ENCODE data around the gene DPPA2.
A peak's percentile ranks its signal among the peaks of the same experiment; 100 is the strongest.
"Not testable (repeated sequence)": the region's sequence is repeated elsewhere in the genome, so short reads cannot be mapped to it uniquely, and the experiment has no call there.

Gene DPPA2, protein sequence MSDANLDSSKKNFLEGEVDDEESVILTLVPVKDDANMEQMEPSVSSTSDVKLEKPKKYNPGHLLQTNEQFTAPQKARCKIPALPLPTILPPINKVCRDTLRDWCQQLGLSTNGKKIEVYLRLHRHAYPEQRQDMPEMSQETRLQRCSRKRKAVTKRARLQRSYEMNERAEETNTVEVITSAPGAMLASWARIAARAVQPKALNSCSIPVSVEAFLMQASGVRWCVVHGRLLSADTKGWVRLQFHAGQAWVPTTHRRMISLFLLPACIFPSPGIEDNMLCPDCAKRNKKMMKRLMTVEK

GRCh38 chr3:109316162-109316730 is at the start of gene DPPA2:
DPPA2 (minus strand) TSS chr3:109316517; CDS start chr3:109314542, 1,975 bp downstream.
- DNase-seq (ENCODE audit: low read depth) = no peak

DNA sequence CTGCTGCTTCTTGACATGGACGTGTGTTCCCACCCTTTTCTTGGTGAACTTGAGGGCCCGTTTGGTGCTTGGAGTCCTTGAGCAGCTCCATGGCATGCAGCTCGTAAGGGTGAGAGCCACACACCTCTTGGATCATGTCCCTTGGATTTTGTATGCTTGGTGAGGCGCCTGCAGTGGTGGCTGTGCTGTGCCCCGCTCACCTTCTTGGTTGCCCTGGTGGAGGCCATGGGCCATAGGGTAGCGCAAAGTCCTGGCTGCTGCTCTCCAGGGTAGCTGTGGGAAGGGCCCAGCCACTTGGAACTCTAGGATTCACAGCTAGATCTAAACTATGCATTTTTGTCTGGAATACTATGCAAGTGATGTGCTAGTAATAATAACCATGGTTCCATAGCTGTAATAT is 47.8 kb upstream of the DPPA2 start:
- DNase-seq (ENCODE audit: low read depth) = no peak

- peak; percentile 21 for DNase-seq (ENCODE audit: low read depth)
These were observed 47.3 kb upstream of the DPPA2 start for GRCh38 chr3:109363634-109364033.

GRCh38 chr3:109362823-109363222 is 46.5 kb upstream of the DPPA2 start:
- DNase-seq (ENCODE audit: low read depth) = no peak

DNA sequence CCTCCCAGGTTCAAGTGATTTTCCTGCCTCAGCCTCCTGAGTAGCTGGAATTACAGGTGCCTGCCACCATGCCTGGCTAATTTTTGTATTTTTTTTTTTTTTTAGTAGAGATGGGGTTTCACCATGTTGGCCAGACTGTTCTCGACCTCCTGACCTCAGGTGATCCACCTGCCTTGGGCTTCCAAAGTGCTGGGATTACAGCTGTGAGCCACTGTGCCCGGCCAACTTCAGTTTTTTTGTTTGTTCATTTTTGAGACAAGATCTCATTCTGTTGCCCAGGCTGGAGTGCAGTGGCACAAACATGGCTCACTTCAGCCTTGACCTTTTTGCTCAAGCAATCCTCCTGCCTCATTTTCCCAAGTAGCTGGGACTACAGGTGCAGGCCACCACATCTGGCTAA is 42.5 kb upstream of the DPPA2 start:
- DNase-seq (ENCODE audit: low read depth) = not testable (repeated sequence)

GRCh38 chr3:109356442-109357155 is 40.3 kb upstream of the DPPA2 start:
- no peak for DNase-seq (ENCODE audit: low read depth)

GRCh38 chr3:109355625-109356441 is 39.5 kb upstream of the DPPA2 start:
- peak; percentile 8 for DNase-seq (ENCODE audit: low read depth)

DNA sequence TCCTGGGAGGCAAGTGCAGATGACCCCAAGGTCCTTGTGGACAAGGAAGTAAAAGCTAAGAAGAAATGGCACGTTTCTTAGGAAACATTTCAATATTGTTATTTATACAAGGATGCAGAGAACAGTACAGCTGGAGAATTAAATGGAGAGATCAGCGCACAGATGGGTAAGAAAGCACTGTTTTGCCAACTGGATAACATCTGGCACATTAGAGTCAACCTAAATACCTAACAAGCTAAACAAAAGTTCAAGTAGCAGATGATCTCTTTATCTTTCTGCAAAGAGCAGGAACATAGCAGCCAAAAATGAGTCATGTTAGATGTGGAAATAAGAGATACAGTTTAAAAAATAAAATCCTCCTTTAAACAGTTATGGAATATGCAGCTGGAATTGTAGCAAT is 36.7 kb upstream of the DPPA2 start:
- peak; percentile 74 for DNase-seq (ENCODE audit: low read depth)

DNA sequence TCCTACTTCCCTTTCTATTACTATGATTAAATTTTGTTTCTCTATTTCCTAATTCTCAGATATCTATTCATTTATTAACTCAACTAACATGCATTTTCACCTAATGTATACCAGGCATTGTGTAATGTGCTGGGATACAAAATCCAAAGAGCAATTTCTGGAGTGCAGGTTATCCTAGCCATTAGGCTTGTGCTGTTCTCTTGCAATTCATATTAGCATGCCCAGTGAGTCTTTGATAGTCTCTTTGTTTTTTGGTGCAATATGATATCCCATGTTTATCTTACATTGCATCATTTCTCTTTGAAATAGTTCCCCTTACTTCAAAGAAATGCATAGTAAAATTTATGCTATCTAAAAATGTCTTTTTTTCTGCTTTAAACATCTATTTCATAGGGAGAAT is 34.9 kb upstream of the DPPA2 start:
- no peak for DNase-seq (ENCODE audit: low read depth)

- DNase-seq (ENCODE audit: low read depth) = peak; percentile 51
These were observed 30.5 kb upstream of the DPPA2 start for GRCh38 chr3:109346770-109347295.

DNA sequence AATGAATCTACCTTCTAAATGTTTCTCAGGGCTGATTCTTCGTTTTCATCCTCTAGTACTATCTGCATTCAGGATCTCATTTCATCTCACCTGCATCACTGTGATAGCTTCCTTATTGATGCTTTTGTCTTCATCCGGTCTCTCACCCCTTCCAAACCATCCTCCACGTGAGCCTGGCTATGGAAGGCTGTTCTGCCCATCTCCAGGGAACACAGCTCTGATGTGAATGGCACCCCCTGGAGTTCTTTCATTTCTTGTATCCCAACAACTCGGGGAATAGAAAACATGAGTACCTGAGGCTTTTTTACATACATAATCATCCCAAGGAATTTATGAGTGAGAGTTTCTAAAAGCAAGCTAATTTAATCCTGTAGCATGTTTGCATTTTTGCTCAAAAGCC is 29.8 kb upstream of the DPPA2 start:
- no peak for DNase-seq (ENCODE audit: low read depth)

DNA sequence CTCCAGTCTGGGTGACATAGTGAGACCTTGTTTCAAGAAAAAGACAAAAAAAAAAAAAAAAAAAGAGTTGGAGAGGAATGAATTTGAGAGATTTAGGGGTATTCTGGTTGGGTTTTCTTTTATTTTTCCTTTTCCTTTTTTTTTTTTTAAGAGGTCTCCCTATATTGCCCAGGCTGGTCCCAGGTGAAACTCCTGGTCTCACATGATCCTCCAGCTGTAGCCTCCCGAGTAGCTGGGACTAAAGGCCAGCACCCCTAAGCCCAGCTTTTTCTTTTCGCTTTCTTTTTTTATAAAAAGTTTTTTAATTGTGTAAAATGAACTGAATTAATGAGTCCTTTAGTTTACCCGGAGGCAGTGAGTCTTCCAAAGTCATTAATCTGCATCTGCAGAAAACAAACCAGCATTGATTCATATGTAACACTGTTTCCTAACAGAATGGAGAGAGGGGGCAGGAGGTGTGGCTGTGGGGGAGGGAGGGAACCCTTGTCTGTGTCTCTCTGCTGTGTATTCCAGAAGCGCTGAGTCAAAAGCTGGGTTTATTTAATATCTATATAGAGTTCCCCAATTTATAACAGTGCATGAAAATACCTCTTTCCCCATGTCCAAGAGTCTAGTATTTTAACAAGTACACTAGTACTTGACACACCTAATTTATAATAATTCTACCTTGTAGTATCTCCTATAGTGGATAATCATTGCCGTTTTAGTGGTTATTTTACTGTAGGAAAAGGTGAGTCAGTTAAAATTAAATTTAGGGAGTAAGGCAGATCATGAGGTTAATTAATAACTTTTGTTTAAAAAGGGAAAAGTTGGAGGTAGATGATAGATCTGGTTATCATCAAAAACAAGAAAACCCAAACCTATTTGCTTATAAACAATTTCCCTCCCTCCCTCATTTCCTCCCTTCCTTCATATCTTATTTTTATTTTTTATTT is 23.7 kb upstream of the DPPA2 start:
- peak; percentile 18 for DNase-seq (ENCODE audit: low read depth)

DNA sequence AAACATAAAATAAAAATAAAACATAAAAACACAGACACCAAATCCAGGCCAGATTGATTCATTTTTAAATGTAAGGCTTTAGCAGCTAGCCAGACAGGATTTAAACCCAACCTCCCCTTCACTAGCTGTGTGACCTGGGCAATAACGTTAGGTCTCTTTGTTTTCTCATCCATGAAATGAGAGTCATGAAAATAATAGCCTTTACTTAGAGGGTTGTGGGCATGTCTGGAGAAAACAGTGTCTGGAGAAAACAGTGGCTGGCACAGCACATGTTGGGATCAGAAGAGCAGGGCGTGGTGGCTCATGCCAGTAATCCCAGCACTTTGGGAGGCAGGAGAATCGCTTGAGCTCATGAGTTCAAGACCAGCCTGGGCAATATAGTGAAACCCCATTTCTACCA is 22.9 kb upstream of the DPPA2 start:
- DNase-seq (ENCODE audit: low read depth) = no peak

DNA sequence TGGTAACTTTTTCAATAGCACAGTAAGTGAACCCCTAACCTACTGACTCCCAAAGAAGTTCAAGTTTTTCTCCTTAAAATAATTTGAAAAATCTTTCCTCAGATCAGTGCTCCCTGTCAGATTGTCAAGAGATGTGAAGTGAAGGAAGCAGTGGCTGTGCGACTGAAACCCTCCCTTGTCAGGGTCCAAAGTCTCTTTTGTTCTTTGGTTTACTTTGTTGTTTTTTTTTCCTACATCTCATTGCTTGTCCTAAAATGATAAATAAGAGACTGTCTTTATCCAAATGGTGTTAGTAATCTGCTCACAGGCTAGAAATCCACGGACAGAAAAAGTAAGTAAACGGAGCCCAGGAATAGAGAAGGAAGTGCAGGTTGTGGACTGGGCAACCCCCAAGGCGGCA is 22.0 kb upstream of the DPPA2 start:
- DNase-seq (ENCODE audit: low read depth) = no peak

- no peak for DNase-seq (ENCODE audit: low read depth)
These were observed 21.1 kb upstream of the DPPA2 start, which contains the start of gene DPPA4 for GRCh38 chr3:109337393-109337792. DPPA4 (minus strand) TSS chr3:109337546; CDS start chr3:109337517, 29 bp downstream.

- peak; percentile 42 for DNase-seq (ENCODE audit: low read depth)
These were observed 20.1 kb upstream of the DPPA2 start for GRCh38 chr3:109336291-109336861.

DNA sequence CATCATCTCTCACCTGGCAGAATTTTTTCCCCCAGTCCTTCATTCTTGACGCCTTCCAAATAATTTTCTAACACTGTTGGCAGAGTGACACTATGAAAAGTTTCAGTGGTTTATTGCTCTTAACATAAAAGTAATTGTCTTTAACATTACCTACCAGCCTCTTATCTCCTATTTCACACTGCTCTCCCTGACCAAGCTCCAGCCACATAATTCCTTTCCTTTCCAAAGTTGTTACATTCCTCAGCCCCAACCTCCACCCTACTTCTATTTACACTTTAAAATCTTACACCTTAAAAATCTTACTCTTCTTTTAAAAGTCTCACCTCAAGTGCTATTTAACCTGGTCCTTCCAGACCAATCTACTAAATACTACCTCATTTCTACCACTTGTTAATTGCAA is 18.3 kb upstream of the DPPA2 start:
- no peak for DNase-seq (ENCODE audit: low read depth)

GRCh38 chr3:109331692-109332091 is 15.4 kb upstream of the DPPA2 start:
- DNase-seq (ENCODE audit: low read depth) = no peak

- no peak for DNase-seq (ENCODE audit: low read depth)
These were observed 14.1 kb upstream of the DPPA2 start for GRCh38 chr3:109330405-109330804.

- DNase-seq (ENCODE audit: low read depth) = no peak
These were observed 11.9 kb upstream of the DPPA2 start for GRCh38 chr3:109328202-109328601.

DNA sequence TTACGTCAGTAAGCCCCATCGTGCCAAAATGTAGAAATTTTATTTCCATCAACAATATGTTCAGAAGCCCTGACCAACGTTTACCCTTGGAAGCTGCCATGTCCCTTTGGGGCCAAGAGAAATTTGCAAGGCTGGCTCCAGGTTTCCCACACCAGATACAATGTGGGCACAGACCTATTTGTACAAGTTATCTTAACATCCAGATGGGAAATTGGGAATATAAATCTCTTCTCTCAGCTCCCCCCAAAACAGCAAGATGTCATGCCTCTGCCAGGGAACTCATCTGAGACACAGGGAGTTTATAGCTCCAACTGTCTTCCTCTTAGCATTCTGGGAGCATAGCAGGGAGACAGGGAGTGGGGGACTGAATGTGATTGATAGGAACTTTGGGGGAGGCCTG is 9.3 kb upstream of the DPPA2 start:
- no peak for DNase-seq (ENCODE audit: low read depth)
